K562 (cell line): Measurements from ENCODE around the gene SMARCA4.

Source experiments
- EGR1 ChIP-seq: fragments of 450-650 bp; conservative IDR thresholded peaks from 2 replicates; pipeline ENCODE4 v1.6.1; 2017; ENCODE audit warnings: mild to moderate bottlenecking
- MLX ChIP-seq, 2 experiments: fragments of 450-650 bp in 1 of 2; sonication (generic) in 1 of 2; formaldehyde crosslinking; conservative IDR thresholded peaks; 2 replicates each; pipeline versions ENCODE4 v1.4.0 to v1.8.1; 2020 to 2022; ENCODE audit warnings: mild to moderate bottlenecking in 1 of 2, missing genetic modification reagents in 1 of 2
- POLR2AphosphoS5 ChIP-seq: IDR thresholded peaks from 2 replicates; pipeline ENCODE4 v1.6.1; 2011; ENCODE audit warnings: mild to moderate bottlenecking, low read depth, low read length, moderate library complexity; ENCODE audit not compliant: control insufficient read depth, insufficient read depth
- PPARD ChIP-seq: fragments of 250-450 bp; sonication (Bioruptor Pico); IDR thresholded peaks from 2 replicates; pipeline ENCODE4 v1.8.0; 2022; ENCODE audit warnings: inconsistent platforms, mild to moderate bottlenecking, moderate library complexity
- VEZF1 ChIP-seq: fragments of 200-800 bp; sonication (Bioruptor generic); IDR thresholded peaks from 2 replicates; pipeline ENCODE4 v1.6.1; 2017; ENCODE audit warnings: missing genetic modification characterization, missing compliant biosample characterization
- ZBTB33 ChIP-seq: sonication (generic); formaldehyde crosslinking; IDR thresholded peaks from 2 replicates; pipeline ENCODE4 v1.8.1; 2023; ENCODE audit warnings: mild to moderate bottlenecking, missing genetic modification reagents

- TF ChIP-seq EGR1, result no peak
- TF ChIP-seq POLR2AphosphoS5, result no peak
- TF ChIP-seq VEZF1 (CRISPR knock-in tag), result no peak
- no peak for TF ChIP-seq MLX (CRISPR knock-in tag; conservative IDR thresholded peaks at IDR 0.05)
- no peak for TF ChIP-seq PPARD
- no peak for TF ChIP-seq ZBTB33 (CRISPR knock-in tag)
Measured at GRCh38 chr19:11021760-11022144, 60.9 kb downstream of the SMARCA4 start.
